NCI-H2171 treated with DMSO at 0.1 percent for 48 hours (cell line): ENCODE results near the gene HIPK3.
"Not testable (repeated sequence)": the region's sequence is repeated elsewhere in the genome, so short reads cannot be mapped to it uniquely, and the experiment has no call there.

Experiments
- DNase-seq: peaks from one replicate; lab custom pipeline; 2025; lab: John Stamatoyannopoulos, UW

Gene HIPK3

GRCh38 chr11:33258631-33259205 lies 1.5 kb downstream of the HIPK3 start:
- DNase-seq: no peak

- DNase-seq: no peak
Measured at GRCh38 chr11:33259869-33260268, 2.7 kb downstream of the HIPK3 start.

- not testable (repeated sequence) for DNase-seq
Measured at GRCh38 chr11:33261350-33261749, 4.2 kb downstream of the HIPK3 start.

GRCh38 chr11:33262011-33262645 lies 4.9 kb downstream of the HIPK3 start:
- peak; percentile 84 for DNase-seq

- DNase-seq: no peak
Measured at GRCh38 chr11:33263549-33263948, 6.4 kb downstream of the HIPK3 start.

- no peak for DNase-seq
Measured at GRCh38 chr11:33264926-33265325, 7.7 kb downstream of the HIPK3 start.

GRCh38 chr11:33266393-33267215 lies 9.4 kb downstream of the HIPK3 start:
- DNase-seq: no peak

GRCh38 chr11:33268945-33269540 lies 11.9 kb downstream of the HIPK3 start:
- DNase-seq: no peak

GRCh38 chr11:33269822-33270221 lies 12.6 kb downstream of the HIPK3 start:
- DNase-seq: no peak

- DNase-seq: no peak
Measured at GRCh38 chr11:33271059-33271458, 13.9 kb downstream of the HIPK3 start.

- DNase-seq: no peak
Measured at GRCh38 chr11:33272338-33273107, 15.3 kb downstream of the HIPK3 start.

- no peak for DNase-seq
Measured at GRCh38 chr11:33273656-33274055, 16.5 kb downstream of the HIPK3 start.

GRCh38 chr11:33280411-33280810 lies 23.2 kb downstream of the HIPK3 start:
- no peak for DNase-seq

GRCh38 chr11:33281758-33282157 lies 24.6 kb downstream of the HIPK3 start:
- no peak for DNase-seq

GRCh38 chr11:33284818-33285217 lies 27.6 kb downstream of the HIPK3 start:
- no peak for DNase-seq

GRCh38 chr11:33290319-33290718 lies 33.1 kb downstream of the HIPK3 start:
- DNase-seq: no peak

GRCh38 chr11:33291004-33291777 lies 34.0 kb downstream of the HIPK3 start:
- no peak for DNase-seq

- DNase-seq: no peak
Measured at GRCh38 chr11:33292311-33292710, 35.1 kb downstream of the HIPK3 start.

GRCh38 chr11:33294224-33294623 lies 37.0 kb downstream of the HIPK3 start:
- no peak for DNase-seq

GRCh38 chr11:33294797-33295196 lies 37.6 kb downstream of the HIPK3 start:
- no peak for DNase-seq

- DNase-seq: no peak
Measured at GRCh38 chr11:33296695-33297094, 39.5 kb downstream of the HIPK3 start.
